D341Med (cell line): Measurements from ENCODE around the gene LSM2.

Experiments used
- DNase-seq: peaks from one replicate; pipeline ENCODE4 v3.0.0; 2012; ENCODE audit warnings: low spot score

The LSM2 gene

GRCh38 chr6:31750411-31751022 lies 56.2 kb downstream of the LSM2 start:
- DNase-seq = no peak

- no peak for DNase-seq
Measured at GRCh38 chr6:31749301-31750036, 57.3 kb downstream of the LSM2 start.
